ENCODE data around the gene PLEKHJ1. TPM values are rescaled to one million over a fixed set of nuclear protein-coding genes. Genes with fewer than 3 reads are reported as not detected.
A peak's percentile ranks its signal among the peaks of the same experiment; 100 is the strongest.

Gene PLEKHJ1
- total and polyA plus RNA-seq, 2 of the 8 experiments (the other 6 are each of a cell fraction or from before 2014, with no cell fraction given), result 135 to 187 TPM

- POLR2A ChIA-PET (ENCODE audit: partially characterized antibody), result interaction anchor here (0.6 to 10.3 kb wide), 14 partner anchors 7 to 1054 kb away, joined by 3 to 206 read pairs (median 4); partner anchors contain the start of genes AMH and JSRP1
- no peak for FAIRE-seq
- Histone ChIP-seq H2BK15ac (ENCODE audit: low read length) (no peak overlapping the region), H3K14ac (ENCODE audit: insufficient read length) (no peak overlapping the region), H2BK120ac (replicated peaks; ENCODE audit: low read depth, low read length) (no peak overlapping the region), H3K27me3 (replicated peaks in 1 of 4; ENCODE audit: control insufficient read depth in 3 of 4, extremely low read depth in 1 of 4, insufficient read depth in 3 of 4, low read length in 3 of 4) (no peaks in the 10 kb centered on the region), H3K4me3 (ENCODE audit: extremely low read depth in 1 of 4, insufficient read depth in 2 of 4, low read depth in 3 of 4, low read length in 4 of 4) (peak overlapping the region; percentile 58 to 81 (median 71)), H3K79me1 (ENCODE audit: low read depth, low read length) (peaks cover 26% of the 10 kb centered on the region), H4K5ac (ENCODE audit: insufficient read length, low read depth, low read length) (peak overlapping the region; percentile 96), H2BK5ac (ENCODE audit: low read depth, low read length) (peak overlapping the region; percentile 97), H3K4ac (replicated peaks; ENCODE audit: insufficient read length, low read depth, low read length) (no peak overlapping the region), H3K27ac (ENCODE audit: low read depth, low read length) (peak overlapping the region; percentile 93; the same call in 1 of the 2 replicates), H4K20me1 (replicated peaks in 1 of 2; ENCODE audit: control insufficient read depth in 1 of 2, insufficient read depth in 2 of 2, low read length in 2 of 2) (peaks cover 25 to 40% of the 10 kb centered on the region in 2 experiments), H3K4me2 (ENCODE audit: insufficient read depth in 1 of 2, low read depth in 2 of 2, low read length in 2 of 2) (peak overlapping the region; percentile 7 to 93), H3K79me2 (ENCODE audit: control insufficient read depth in 1 of 2, insufficient read depth in 2 of 2, low read length in 2 of 2) (peaks cover 42 to 68% of the 10 kb centered on the region in 2 experiments), H4K8ac (ENCODE audit: extremely low read depth, insufficient read depth, low read length) (peak overlapping the region; percentile 98), H2BK20ac (ENCODE audit: low read length) (no peak overlapping the region), H3K23me2 (ENCODE audit: low read depth, low read length) (peaks cover 9% of the 10 kb centered on the region; the same call in 1 of the 2 replicates), H3K9ac (replicated peaks in 1 of 4; ENCODE audit: extremely low read depth in 1 of 4, low read depth in 3 of 4, low read length in 3 of 4) (peak overlapping the region; percentile 63 to 86 (median 82)), H3K56ac (replicated peaks; ENCODE audit: insufficient read length, low read depth, low read length) (peak overlapping the region; percentile 86), H3K9me3 (ENCODE audit: insufficient read depth in 2 of 2, low read depth in 1 of 2, low read length in 1 of 2) (no peaks in the 10 kb centered on the region), H2AK5ac (ENCODE audit: low read depth, low read length) (no peak overlapping the region), H3K4me1 (replicated peaks in 1 of 4; ENCODE audit: control insufficient read depth in 3 of 4, insufficient read depth in 4 of 4, low read length in 3 of 4) (peaks cover 0 to 24% (median 14%) of the 10 kb centered on the region in 4 experiments; a peak in 6 of 7 replicates), H3K36me3 (ENCODE audit: control insufficient read depth in 2 of 4, insufficient read depth in 4 of 4, low read length in 3 of 4) (peaks cover 0 to 15% (median 7%) of the 10 kb centered on the region in 4 experiments; a peak in 5 of 8 replicates), H3K23ac (ENCODE audit: insufficient read length) (no peak overlapping the region), H4K91ac (replicated peaks; ENCODE audit: insufficient read length, low read length) (peak overlapping the region; percentile 93), H3K18ac (ENCODE audit: extremely low read depth, low read length) (no peak overlapping the region), H2BK12ac (ENCODE audit: low read depth, low read length) (no peak overlapping the region), H2AFZ (ENCODE audit: low read length) (no peak overlapping the region)
- DNase-seq (ENCODE audit: low read depth in 1 of 2, low spot score in 2 of 2), result no peak
- 60% methylated on average over 39 of the region's 43 CpGs; no CpG with 5 or more reads in 1 of the 2 experiments for WGBS, 2 experiments (ENCODE audit: extremely low coverage in 1 of 2, insufficient coverage in 1 of 2, insufficient read length in 1 of 2, insufficient replicate concordance in 2 of 2, low coverage in 1 of 2, low lambda C conversion rate in 2 of 2, missing lambda C conversion rate in 1 of 2)
- CTCF ChIA-PET (ENCODE audit: partially characterized antibody), result interaction anchor here (0.7 to 4.1 kb wide), 10 partner anchors 16 to 1576 kb away, joined by 3 to 35 read pairs (median 4); no protein-coding TSS in a partner anchor
- TF ChIP-seq HDAC6 (IDR thresholded peaks at IDR 0.05; ENCODE audit: low read depth, low read length), result no peak
- no peak for TF ChIP-seq CHD2 (IDR thresholded peaks at IDR 0.05; ENCODE audit: low read length)
- TF ChIP-seq TCF12 (IDR thresholded peaks at IDR 0.05; ENCODE audit: low read depth, low read length), result no peak
- no peak for TF ChIP-seq GTF2F1 (IDR thresholded peaks at IDR 0.05; ENCODE audit: borderline replicate concordance, low read depth, low read length)
- 0 out of 2 replicates have a peak, but pooled peaks have one; percentile 24 for TF ChIP-seq POLR2AphosphoS5 (IDR thresholded peaks at IDR 0.05; ENCODE audit: low read depth, low read length)
- TF ChIP-seq RFX5 (IDR thresholded peaks at IDR 0.05; ENCODE audit: borderline replicate concordance, low read depth, low read length), result no peak
- TF ChIP-seq CBX5 (IDR thresholded peaks at IDR 0.05; ENCODE audit: low read depth, low read length), result no peak
- no peak for TF ChIP-seq RBBP5 (IDR thresholded peaks at IDR 0.05; ENCODE audit: borderline replicate concordance, low read depth, low read length)
- no peak for TF ChIP-seq E2F6 (IDR thresholded peaks at IDR 0.05)
- peak; percentile 7 for TF ChIP-seq ASH2L (IDR thresholded peaks at IDR 0.05; ENCODE audit: low read length)
- peak in 1 of 2 experiments; percentile 10; a peak in 1 of 3 replicates for TF ChIP-seq POLR2A (IDR thresholded peaks at IDR 0.05; ENCODE audit: control extremely low read depth in 1 of 2, low read depth in 2 of 2, low read length in 2 of 2)
Measured at GRCh38 chr19:2237051-2237868, 1.1 kb upstream of the PLEKHJ1 start.
